HFF-Myc (cell line): ENCODE data around the gene SORCS2.

Experiments
- DNase-seq: peaks from one replicate; pipeline ENCODE4 v3.0.0-alpha.2; 2011; ENCODE audit warnings: low read depth; ENCODE audit errors: extremely low read depth
- H3K4me3 ChIP-seq: replicated peaks from 2 replicates; pipeline ENCODE4 v1.5.1; 2011; ENCODE audit warnings: low read depth, mild to moderate bottlenecking, control low read depth, low read length
- TF ChIP-seq, protein P1 (sequence below): IDR thresholded peaks from 2 replicates; pipeline ENCODE4 v1.5.1; 2012; ENCODE audit warnings: mild to moderate bottlenecking, low read depth, low read length, control low read depth; ENCODE audit errors: missing control alignments

Gene SORCS2

DNA sequence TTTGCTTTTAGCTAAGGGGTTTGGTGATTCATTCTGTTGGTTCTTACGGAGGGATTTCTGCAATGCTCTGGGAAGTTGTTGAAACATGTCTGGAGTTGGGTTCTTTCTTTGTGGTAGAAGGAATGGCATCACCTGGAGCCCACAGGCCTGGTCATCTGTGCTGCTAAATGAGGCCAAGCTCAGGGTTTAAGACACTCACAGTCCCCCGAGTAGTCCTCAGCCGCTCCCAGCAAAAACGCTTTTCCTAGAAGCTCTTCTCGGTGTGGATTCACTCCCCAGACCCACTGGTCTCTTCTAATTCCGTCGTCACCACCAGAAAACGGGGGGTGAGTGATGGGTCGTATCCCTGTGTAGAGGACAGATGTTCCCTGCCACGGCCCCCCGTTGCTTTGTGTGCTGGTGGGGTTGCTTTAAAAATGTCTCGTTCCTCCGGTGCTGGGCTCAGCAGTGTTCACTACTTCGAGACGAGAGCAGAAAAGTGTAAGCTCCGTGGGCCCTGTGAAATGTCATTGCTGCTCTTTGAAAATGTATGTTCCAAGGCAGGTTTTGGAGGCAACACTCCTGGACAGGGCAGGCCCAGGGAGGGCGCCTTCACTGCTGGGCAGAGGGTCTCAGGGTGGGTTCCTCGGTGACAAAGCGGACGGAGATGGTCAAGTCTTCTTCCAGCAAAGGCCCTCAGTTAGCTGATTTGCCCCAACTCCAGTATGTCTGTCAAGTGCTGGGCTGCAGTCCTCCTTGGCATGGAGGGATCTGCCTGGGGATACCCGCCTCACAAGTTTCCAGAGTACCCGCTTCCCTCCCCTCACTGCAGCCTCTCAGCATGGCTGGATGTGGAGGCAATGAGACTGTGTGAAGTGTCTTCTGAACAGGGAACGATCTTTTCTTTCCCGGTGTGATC is 205.1 kb downstream of the SORCS2 start:
- DNase-seq: no peak
- no peak overlapping the region for H3K4me3 ChIP-seq
- TF ChIP-seq, protein P1, sequence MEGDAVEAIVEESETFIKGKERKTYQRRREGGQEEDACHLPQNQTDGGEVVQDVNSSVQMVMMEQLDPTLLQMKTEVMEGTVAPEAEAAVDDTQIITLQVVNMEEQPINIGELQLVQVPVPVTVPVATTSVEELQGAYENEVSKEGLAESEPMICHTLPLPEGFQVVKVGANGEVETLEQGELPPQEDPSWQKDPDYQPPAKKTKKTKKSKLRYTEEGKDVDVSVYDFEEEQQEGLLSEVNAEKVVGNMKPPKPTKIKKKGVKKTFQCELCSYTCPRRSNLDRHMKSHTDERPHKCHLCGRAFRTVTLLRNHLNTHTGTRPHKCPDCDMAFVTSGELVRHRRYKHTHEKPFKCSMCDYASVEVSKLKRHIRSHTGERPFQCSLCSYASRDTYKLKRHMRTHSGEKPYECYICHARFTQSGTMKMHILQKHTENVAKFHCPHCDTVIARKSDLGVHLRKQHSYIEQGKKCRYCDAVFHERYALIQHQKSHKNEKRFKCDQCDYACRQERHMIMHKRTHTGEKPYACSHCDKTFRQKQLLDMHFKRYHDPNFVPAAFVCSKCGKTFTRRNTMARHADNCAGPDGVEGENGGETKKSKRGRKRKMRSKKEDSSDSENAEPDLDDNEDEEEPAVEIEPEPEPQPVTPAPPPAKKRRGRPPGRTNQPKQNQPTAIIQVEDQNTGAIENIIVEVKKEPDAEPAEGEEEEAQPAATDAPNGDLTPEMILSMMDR: no peak

DNA sequence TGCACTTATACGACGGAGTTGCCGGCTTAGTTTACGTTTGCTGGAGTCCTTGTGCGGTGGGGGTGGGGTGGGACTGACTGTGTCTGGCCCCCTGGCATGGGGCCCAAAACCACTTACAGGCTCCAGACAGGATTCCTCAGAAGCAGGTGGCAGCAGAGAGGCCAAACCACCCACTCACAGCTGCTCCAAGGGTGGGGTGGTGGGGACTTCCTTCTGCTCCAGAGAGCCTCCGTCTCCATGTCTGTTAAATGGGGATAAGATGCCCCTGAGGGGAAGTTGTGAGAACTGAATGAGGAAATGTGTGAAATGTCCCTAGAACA is 205.7 kb downstream of the SORCS2 start:
- TF ChIP-seq, protein P1: no peak
- peak; percentile 44 for DNase-seq
- H3K4me3 ChIP-seq: no peak overlapping the region

- H3K4me3 ChIP-seq: no peak overlapping the region
- TF ChIP-seq, protein P1: no peak
- DNase-seq: no peak
Observed at GRCh38 chr4:7398788-7399439, 206.6 kb downstream of the SORCS2 start.

- no peak for DNase-seq
- TF ChIP-seq, protein P1: no peak
- H3K4me3 ChIP-seq: no peak overlapping the region
Observed at GRCh38 chr4:7399440-7400234, 207.3 kb downstream of the SORCS2 start.

GRCh38 chr4:7400671-7401298 is 208.4 kb downstream of the SORCS2 start:
- DNase-seq: no peak
- H3K4me3 ChIP-seq: no peak overlapping the region
- TF ChIP-seq, protein P1: no peak

DNA sequence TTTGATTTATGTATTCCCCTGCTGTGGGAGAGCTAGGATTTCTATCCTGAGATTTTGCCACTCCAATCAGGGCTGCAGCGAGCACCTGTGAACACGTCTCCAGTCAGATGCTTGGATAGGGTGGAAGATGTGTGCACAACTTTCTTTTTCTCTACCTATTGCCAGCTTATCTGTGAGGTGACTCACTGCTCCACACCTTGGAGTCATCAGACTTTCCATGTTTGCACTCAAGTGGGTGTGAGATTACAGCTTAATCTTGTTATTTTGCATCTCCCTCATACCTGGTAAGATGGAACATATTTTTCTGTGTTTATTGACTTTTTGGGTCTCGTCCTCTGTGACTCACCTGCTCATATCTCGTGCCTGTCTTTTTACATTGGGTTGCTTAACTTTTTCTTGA is 210.2 kb downstream of the SORCS2 start:
- H3K4me3 ChIP-seq: no peak overlapping the region
- DNase-seq: no peak
- TF ChIP-seq, protein P1: no peak
